ENCODE measurements around the gene TNNI2.

TNNI2 gene

GRCh38 chr11:1860108-1860507, 21.3 kb downstream of the TNNI2 start:
- TF ChIP-seq POLR2AphosphoS5 (IDR thresholded peaks at IDR 0.05; ENCODE audit: low read depth, low read length) (0 out of 2 replicates have a peak, but pooled peaks have one; percentile 29), POLR2A (IDR thresholded peaks at IDR 0.05; ENCODE audit: low read depth, low read length) (no peak)
- no peak for FAIRE-seq
- no peak for DNase-seq (ENCODE audit: insufficient read length)

GRCh38 chr11:1861435-1862411, 22.9 kb downstream of the TNNI2 start:
- FAIRE-seq (peak; percentile 83), DNase-seq (ENCODE audit: insufficient read length) (no peak)
- no peak for TF ChIP-seq TAF1 (IDR thresholded peaks at IDR 0.05; ENCODE audit: borderline replicate concordance, low read depth, low read length)
- TF ChIP-seq POLR2AphosphoS5 (IDR thresholded peaks at IDR 0.05; ENCODE audit: low read depth, low read length): 0 out of 2 replicates have a peak, but pooled peaks have one; percentile 34
- TF ChIP-seq POLR2A (IDR thresholded peaks at IDR 0.05; ENCODE audit: low read depth, low read length): peak; percentile 54

- no peak for TF ChIP-seq POLR2AphosphoS5 (IDR thresholded peaks at IDR 0.05; ENCODE audit: low read depth, low read length)
- FAIRE-seq (no peak), DNase-seq (ENCODE audit: insufficient read length) (no peak)
Measured at GRCh38 chr11:1862588-1863351, 24.0 kb downstream of the TNNI2 start.

- TF ChIP-seq TAF1 (IDR thresholded peaks at IDR 0.05; ENCODE audit: borderline replicate concordance, low read depth, low read length) (no peak), POLR2A (IDR thresholded peaks at IDR 0.05; ENCODE audit: low read depth, low read length) (no peak), POLR2AphosphoS5 (IDR thresholded peaks at IDR 0.05; ENCODE audit: low read depth, low read length) (no peak)
- FAIRE-seq (no peak), DNase-seq (ENCODE audit: insufficient read length) (no peak)
Measured at GRCh38 chr11:1863352-1864216, 24.8 kb downstream of the TNNI2 start.

GRCh38 chr11:1864231-1864630, 25.4 kb downstream of the TNNI2 start:
- TF ChIP-seq POLR2A (IDR thresholded peaks at IDR 0.05; ENCODE audit: low read depth, low read length) (no peak), POLR2AphosphoS5 (IDR thresholded peaks at IDR 0.05; ENCODE audit: low read depth, low read length) (0 out of 2 replicates have a peak, but pooled peaks have one; percentile 6)
- FAIRE-seq (no peak), DNase-seq (ENCODE audit: insufficient read length) (no peak)

- DNase-seq (ENCODE audit: insufficient read length): no peak
- TF ChIP-seq POLR2AphosphoS5 (IDR thresholded peaks at IDR 0.05; ENCODE audit: low read depth, low read length) (no peak), POLR2A (IDR thresholded peaks at IDR 0.05; ENCODE audit: low read depth, low read length) (no peak), TAF1 (IDR thresholded peaks at IDR 0.05; ENCODE audit: borderline replicate concordance, low read depth, low read length) (no peak)
- no peak for FAIRE-seq
Measured at GRCh38 chr11:1864831-1865665, 26.3 kb downstream of the TNNI2 start.

GRCh38 chr11:1866226-1866625, 27.4 kb downstream of the TNNI2 start:
- FAIRE-seq (no peak), DNase-seq (ENCODE audit: insufficient read length) (no peak)
- TF ChIP-seq TAF1 (IDR thresholded peaks at IDR 0.05; ENCODE audit: borderline replicate concordance, low read depth, low read length) (no peak), POLR2A (IDR thresholded peaks at IDR 0.05; ENCODE audit: low read depth, low read length) (no peak), POLR2AphosphoS5 (IDR thresholded peaks at IDR 0.05; ENCODE audit: low read depth, low read length) (no peak)

- FAIRE-seq (no peak), DNase-seq (ENCODE audit: insufficient read length) (no peak)
- no peak for TF ChIP-seq POLR2A (IDR thresholded peaks at IDR 0.05; ENCODE audit: low read depth, low read length)
Measured at GRCh38 chr11:1866776-1867175, 28.0 kb downstream of the TNNI2 start.

GRCh38 chr11:1867381-1867780, 28.6 kb downstream of the TNNI2 start:
- no peak for FAIRE-seq
- no peak for DNase-seq (ENCODE audit: insufficient read length)
- TF ChIP-seq POLR2A (IDR thresholded peaks at IDR 0.05; ENCODE audit: low read depth, low read length): no peak
- no peak for TF ChIP-seq TAF1 (IDR thresholded peaks at IDR 0.05; ENCODE audit: borderline replicate concordance, low read depth, low read length)
- TF ChIP-seq POLR2AphosphoS5 (IDR thresholded peaks at IDR 0.05; ENCODE audit: low read depth, low read length): no peak

GRCh38 chr11:1868056-1868635, 29.4 kb downstream of the TNNI2 start:
- TF ChIP-seq POLR2AphosphoS5 (IDR thresholded peaks at IDR 0.05; ENCODE audit: low read depth, low read length) (no peak), POLR2A (IDR thresholded peaks at IDR 0.05; ENCODE audit: low read depth, low read length) (no peak), TAF1 (IDR thresholded peaks at IDR 0.05; ENCODE audit: borderline replicate concordance, low read depth, low read length) (no peak)
- DNase-seq (ENCODE audit: insufficient read length): no peak
- FAIRE-seq: no peak
